ENCODE data around the gene SQOR.

SQOR gene

DNA sequence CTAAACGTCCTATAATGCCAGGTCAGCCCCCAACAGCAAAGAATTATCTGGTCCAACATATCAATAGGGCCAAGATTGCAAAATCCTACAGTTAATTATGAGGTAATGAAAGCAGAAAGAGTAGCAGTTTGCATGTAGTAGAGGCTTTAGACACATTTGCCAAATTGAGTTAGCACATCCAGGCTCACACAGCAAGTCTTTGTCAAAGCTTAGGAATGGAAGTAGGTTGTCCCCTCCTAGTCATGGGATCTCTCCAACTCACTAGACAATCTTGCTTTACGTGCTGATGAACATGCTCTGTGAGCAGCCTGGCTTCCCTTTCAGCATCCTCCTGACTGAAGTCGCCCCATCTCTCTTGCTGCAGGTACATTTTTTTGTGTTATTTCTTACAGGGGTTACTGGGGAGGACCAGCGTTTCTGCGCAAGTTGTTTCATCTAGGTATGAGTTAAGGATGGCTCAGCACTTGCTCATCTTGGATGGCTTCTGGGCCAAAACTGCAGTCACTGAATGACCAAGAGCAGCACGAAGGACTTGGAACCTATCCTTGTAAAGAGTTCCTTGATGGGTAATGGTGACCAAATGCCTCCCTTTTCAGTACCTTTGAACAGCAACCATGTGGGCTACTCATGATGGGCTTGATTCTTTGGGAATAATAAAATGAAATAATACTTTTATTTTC lies 55.9 kb downstream of the SQOR start:
- TF ChIP-seq, protein P1, sequence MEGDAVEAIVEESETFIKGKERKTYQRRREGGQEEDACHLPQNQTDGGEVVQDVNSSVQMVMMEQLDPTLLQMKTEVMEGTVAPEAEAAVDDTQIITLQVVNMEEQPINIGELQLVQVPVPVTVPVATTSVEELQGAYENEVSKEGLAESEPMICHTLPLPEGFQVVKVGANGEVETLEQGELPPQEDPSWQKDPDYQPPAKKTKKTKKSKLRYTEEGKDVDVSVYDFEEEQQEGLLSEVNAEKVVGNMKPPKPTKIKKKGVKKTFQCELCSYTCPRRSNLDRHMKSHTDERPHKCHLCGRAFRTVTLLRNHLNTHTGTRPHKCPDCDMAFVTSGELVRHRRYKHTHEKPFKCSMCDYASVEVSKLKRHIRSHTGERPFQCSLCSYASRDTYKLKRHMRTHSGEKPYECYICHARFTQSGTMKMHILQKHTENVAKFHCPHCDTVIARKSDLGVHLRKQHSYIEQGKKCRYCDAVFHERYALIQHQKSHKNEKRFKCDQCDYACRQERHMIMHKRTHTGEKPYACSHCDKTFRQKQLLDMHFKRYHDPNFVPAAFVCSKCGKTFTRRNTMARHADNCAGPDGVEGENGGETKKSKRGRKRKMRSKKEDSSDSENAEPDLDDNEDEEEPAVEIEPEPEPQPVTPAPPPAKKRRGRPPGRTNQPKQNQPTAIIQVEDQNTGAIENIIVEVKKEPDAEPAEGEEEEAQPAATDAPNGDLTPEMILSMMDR (IDR thresholded peaks at IDR 0.05; ENCODE audit: borderline replicate concordance, insufficient read depth, low read depth, low read length): no peak
- no peak overlapping the region for H3K4me3 ChIP-seq (ENCODE audit: low read depth, low read length)

DNA sequence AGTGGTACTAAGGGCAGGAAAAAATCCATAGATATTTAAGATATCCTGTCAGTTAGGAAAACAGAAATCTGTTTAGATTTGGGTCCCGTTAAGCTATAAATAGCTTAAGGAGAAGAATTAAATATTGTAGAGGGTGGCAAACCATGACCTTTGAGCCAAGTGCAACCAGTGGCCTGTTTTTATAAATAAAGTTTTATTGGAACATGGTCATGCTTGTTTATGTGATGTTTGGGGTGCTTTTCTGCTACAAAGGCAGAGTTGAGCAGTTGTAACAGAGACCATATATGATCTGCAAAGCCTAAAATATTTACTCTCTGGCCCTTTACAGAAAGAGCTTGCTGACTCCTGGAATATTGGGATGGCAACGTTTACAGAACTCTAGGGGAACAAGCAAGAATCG lies 66.3 kb downstream of the SQOR start:
- H3K4me3 ChIP-seq (ENCODE audit: low read depth, low read length): no peak overlapping the region
- TF ChIP-seq, protein P1 (IDR thresholded peaks at IDR 0.05; ENCODE audit: borderline replicate concordance, insufficient read depth, low read depth, low read length): no peak

DNA sequence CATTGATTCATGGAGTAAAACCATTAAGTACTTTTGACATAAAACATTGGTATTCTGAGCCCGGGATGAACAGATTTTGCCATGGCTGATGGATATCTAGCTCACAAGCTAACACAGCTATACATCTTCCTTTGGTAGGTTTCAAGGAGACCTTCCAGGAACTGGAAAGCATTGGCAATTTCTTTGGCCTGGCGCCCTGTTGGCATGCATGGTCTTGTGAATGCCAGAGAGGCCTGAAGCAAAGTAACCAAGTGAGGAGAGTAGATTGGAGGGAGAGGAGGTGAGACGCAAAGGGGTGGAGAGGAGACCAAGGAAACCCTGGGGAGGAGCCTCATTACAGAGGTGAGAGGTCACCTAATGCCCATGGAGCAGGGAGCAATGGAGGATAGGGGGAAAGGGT lies 67.2 kb downstream of the SQOR start:
- TF ChIP-seq, protein P1 (IDR thresholded peaks at IDR 0.05; ENCODE audit: borderline replicate concordance, insufficient read depth, low read depth, low read length): no peak
- no peak overlapping the region for H3K4me3 ChIP-seq (ENCODE audit: low read depth, low read length)

DNA sequence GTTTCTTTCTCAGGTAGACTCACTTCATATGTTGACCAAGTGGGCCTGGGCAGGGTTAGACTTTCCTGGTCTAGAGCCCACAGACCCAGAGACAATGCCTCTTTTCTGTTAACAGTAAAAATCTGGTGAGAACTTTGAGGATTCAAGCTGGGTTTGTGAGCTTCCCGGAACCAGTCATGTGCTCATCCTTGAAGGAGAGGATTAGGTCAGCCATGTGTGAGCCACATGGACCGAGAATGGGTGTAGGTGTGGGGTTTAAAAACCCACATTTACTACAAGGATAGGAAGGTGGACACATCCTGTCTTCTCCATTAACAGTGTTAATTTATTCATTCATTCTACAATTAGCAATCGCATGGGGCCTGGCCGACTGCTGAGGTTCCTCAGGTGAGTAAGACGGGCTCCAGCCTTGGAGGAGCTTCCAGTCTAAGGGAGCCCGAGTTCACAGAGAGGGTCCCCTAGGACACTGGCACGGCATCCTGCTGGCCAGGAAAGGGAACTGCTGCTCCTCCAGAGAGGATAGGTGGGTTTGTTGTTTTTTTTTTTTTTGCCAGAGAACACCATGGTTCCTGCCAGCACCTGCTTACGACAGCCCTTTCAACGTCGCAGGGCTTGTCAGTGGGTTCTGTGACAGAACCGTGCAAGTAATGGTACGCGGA lies 69.0 kb downstream of the SQOR start:
- TF ChIP-seq, protein P1 (IDR thresholded peaks at IDR 0.05; ENCODE audit: borderline replicate concordance, insufficient read depth, low read depth, low read length): peak; percentile 31; the same call in 1 of the 2 replicates
- H3K4me3 ChIP-seq (ENCODE audit: low read depth, low read length): no peak overlapping the region

DNA sequence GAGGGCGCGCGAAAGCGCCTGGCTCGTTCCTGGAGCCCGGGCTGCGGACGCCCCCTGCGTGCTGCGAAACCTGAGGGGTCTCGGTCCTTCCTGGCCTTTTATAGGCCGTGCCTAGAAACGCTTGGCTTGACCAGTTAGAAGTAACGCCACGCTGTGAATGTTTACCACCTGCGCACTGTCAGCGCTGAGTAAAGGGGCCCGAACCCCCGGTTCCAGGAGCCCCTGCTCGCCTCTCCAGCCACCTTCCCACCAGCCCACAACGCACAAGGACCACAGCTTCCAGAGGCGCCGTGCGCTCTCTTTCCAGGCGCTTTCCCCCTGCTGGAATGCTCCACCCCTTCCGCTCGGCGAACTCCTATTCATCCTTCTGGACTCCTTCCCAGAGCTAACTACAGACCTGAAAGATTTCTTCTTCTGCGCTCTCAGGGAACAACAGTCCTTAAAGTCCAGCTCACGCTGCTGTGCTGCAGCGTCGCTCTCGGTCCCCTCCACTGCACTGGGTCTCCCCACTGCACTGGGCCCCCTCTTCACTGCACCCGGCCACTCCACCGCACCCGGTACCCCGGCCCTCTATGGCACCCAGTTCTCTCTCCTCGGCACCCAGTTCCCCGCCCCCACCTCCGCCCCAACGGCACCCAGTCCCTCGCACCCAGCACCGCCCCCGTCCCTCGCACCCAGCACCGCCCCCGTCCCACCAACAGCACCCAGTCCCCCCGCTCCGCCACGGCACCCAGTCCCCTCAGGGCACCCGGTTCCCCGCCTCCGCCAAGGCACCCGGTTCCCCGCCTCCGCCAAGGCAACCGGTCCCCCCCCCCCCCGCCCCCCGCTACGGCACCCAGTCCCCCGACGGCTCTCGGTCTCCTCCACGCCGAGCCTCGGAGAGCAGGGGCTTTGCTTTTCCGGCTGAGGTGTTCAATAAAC lies 69.8 kb downstream of the SQOR start:
- TF ChIP-seq, protein P1 (IDR thresholded peaks at IDR 0.05; ENCODE audit: borderline replicate concordance, insufficient read depth, low read depth, low read length): no peak

DNA sequence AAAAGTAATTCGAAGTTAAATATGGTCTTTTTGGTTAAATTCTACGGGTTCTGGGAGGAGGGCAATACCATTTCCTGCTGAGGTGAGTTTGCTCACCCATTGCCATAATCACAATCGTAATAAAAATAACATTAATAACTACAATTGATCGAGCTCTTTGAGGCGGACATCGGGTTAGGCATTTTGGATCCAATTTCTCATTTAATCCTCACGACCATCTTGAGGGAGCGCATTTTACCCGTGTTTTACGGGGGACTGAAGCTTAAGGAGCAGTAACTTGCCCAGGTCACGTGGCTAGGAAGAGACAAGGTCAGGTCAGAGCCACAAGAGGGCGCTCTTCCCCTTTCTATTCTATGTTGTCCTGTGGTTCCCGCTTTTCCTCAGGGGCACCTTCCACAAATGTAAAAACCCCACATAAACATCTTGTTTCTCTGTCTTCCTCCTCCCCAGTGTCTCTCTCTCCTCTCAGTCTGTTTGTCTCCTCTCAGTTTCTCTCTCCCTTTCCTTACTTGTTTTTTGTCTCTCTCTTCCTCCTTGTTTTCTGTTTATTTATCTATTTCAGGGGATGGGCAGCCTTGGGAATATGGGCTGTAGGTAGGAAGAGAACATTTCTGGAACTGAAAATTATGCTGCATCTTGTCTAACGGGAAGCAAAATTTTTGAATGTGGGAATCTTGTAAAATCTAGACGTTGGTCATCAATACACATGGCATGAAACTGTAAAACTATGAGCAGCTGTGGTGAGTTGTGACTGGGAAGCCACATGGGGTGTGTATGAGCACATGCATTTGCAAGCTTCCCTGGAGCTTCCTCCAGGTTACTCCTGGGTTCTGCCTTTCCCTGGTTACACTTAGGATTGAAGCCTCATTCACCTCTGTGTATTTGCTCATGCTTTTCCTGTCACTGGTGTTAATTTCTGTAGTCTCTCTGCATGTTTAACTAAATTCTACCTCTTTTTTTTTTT lies 71.0 kb downstream of the SQOR start:
- TF ChIP-seq, protein P1 (IDR thresholded peaks at IDR 0.05; ENCODE audit: borderline replicate concordance, insufficient read depth, low read depth, low read length): peak; percentile 76
- H3K4me3 ChIP-seq (ENCODE audit: low read depth, low read length): peak overlapping the region; percentile 13

More for the DNA sequence above, 69.8 kb downstream of the SQOR start:
- no peak overlapping the region for H3K4me3 ChIP-seq (ENCODE audit: low read depth, low read length)

Data from GM12875 (cell line).